CD4-positive, alpha-beta T cell (primary cell): ENCODE data around the gene RASGRF2. TPM values are rescaled to one million over a fixed set of nuclear protein-coding genes. Genes with fewer than 3 reads are reported as not detected.
A peak's percentile ranks its signal among the peaks of the same experiment; 100 is the strongest.

Experiments used
- ATAC-seq: fragments of 200-7000 bp; cut with Tn5 transposase; one replicate; pipeline ENCODE4 v1.10.0; 2022; ENCODE audit warnings: mild to moderate bottlenecking; ENCODE audit not compliant: poor library complexity
- CTCF ChIA-PET: fragments of 350-600 bp; sonication (Branson Sonifier 250); formaldehyde crosslinking; loops from one replicate; lab custom pipeline; 2021; ENCODE audit warnings: antibody characterized with exemption, inconsistent platforms; lab: Charles Lee
- POLR2A ChIA-PET: fragments of 350-600 bp; sonication (Branson Sonifier 250); formaldehyde crosslinking; loops from one replicate; lab custom pipeline; 2021; ENCODE audit warnings: antibody characterized with exemption, inconsistent platforms; lab: Charles Lee
- DNase-seq, 14 experiments: peaks; one replicate each; pipeline ENCODE4 v3.0.0-alpha.2; 2013 to 2020; ENCODE audit warnings: mixed read lengths in 2 of 14
- H3K27ac ChIP-seq, 2 donors: one replicate each; pipeline versions ENCODE4 v1.5.1 to v1.7.0; 2013; ENCODE audit warnings: low read length in 2 of 2, low read depth in 1 of 2, mild to moderate bottlenecking in 1 of 2
- H3K27me3 ChIP-seq, 2 experiments: 1 replicate in 1 of 2; 2 replicates in 1 of 2; pipeline versions ENCODE4 v1.6.1 to v1.7.0; 2013; ENCODE audit warnings: low read length in 2 of 2, control low read depth in 1 of 2, mild to moderate bottlenecking in 1 of 2, moderate library complexity in 1 of 2; ENCODE audit not compliant: insufficient read depth in 2 of 2, control insufficient read depth in 1 of 2
- H3K36me3 ChIP-seq: one replicate; pipeline ENCODE4 v1.6.1; 2013; ENCODE audit warnings: low read length, control low read depth; ENCODE audit not compliant: insufficient read depth
- H3K4me1 ChIP-seq: one replicate; pipeline ENCODE4 v1.6.1; 2013; ENCODE audit warnings: low read length, control low read depth; ENCODE audit not compliant: insufficient read depth
- H3K4me3 ChIP-seq: one replicate; pipeline ENCODE4 v1.5.1; 2013; ENCODE audit warnings: mild to moderate bottlenecking, low read length, moderate library complexity
- H3K9me3 ChIP-seq, 2 experiments: 1 replicate in 1 of 2; 2 replicates in 1 of 2; pipeline versions ENCODE4 v1.6.1 to v1.7.0; 2013; ENCODE audit warnings: low read length in 2 of 2, mild to moderate bottlenecking in 2 of 2, control low read depth in 1 of 2, moderate library complexity in 1 of 2; ENCODE audit not compliant: control insufficient read depth in 1 of 2, insufficient read depth in 1 of 2
- H3K27ac Mint-ChIP-seq: one replicate; pipeline ENCODE4 v1.8.0; 2020; ENCODE audit warnings: mixed read lengths
- H3K27me3 Mint-ChIP-seq: one replicate; pipeline ENCODE4 v1.8.0; 2021; ENCODE audit warnings: mixed read lengths
- H3K36me3 Mint-ChIP-seq: one replicate; pipeline ENCODE4 v1.8.0; 2021; ENCODE audit warnings: low read depth, mixed read lengths
- H3K4me1 Mint-ChIP-seq: one replicate; pipeline ENCODE4 v1.8.0; 2021; ENCODE audit warnings: low read depth, mixed read lengths
- H3K4me3 Mint-ChIP-seq: one replicate; pipeline ENCODE4 v1.8.0; 2020; ENCODE audit warnings: mild to moderate bottlenecking, mixed read lengths
- H3K9me3 Mint-ChIP-seq: one replicate; pipeline ENCODE4 v1.8.0; 2020; ENCODE audit warnings: mixed read lengths
- intact Hi-C, 2 experiments: fragments of 100-400 bp; cut with DNase I in 1 of 2; cut with micrococcal nuclease in 1 of 2; formaldehyde crosslinking; loops; one replicate each; pipeline versions ENCODE4 v1.15.1 to v1.9.0; 2023 to 2025; cut with DNase I, micrococcal nuclease
- total RNA-seq, 174 experiments: library from RNA in 2 of 174; stranded (reverse) in 2 of 174; gene quantifications; one replicate each; pipeline ENCODE4 v1.2.3 and lab custom pipeline; 2021 to 2026
- TF ChIP-seq, protein P1 (sequence below): fragments of 200-600 bp; IDR thresholded peaks from one replicate; pipeline ENCODE4 v1.8.0; 2022; ENCODE audit warnings: antibody characterized with exemption, mild to moderate bottlenecking

RASGRF2 gene
- total RNA-seq, 2 experiments from 2014 or later, result 21.9 to 24.9 TPM

DNA sequence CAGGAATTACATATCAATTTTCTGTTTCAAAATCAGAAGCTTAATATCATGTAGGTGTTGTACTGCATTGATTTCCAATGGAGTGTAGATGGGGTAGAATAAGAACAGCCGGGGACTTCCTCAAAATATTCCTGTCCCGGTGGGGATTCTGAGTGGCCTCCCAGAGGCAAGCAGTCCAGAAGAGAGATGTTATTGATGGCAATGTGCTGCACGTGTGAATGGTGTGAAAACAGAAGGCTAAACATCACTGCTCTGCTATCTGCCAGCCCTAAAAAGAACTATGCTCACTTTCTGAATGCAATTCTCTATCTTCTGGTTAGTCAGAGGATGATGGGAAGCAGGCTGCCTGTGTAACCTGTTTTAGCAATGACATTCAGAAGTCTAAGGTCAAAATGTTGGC lies 181.9 kb downstream of the RASGRF2 start:
- Mint-ChIP-seq H3K36me3 (peaks cover 77% of the 10 kb centered on the region), H3K9me3 (no peaks in the 10 kb centered on the region)
- no peaks in the 10 kb centered on the region for H3K27me3 ChIP-seq

DNA sequence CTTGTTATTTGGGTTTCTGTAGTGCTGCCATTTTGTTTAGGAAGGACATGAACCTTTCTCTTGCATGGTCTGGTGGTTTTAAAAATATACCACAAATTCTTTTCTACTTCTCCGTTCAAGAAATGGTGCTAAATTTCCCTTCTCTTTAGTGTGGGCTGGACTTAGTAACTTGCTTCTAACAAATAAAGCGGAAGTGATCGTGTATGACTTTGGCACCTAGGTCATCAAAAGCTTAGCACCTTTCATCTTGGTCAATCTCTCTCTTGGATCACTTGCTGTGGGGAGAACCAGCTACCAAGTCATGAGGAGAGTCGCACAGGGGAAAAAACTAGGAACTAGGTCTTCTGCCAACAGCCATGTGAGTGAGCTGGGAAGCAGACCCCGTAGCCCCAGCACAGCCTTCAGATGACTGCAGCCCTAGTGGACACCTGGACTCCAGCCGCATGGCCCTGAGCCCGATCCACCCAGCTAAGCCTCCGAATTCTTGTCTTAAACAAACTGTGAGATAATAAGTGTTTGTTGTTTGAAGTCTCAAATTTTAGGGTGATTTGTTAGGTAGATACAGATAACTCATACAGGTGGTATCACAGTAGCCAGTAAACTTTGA lies 185.3 kb downstream of the RASGRF2 start:
- Mint-ChIP-seq H3K4me1 (peaks cover 45% of the 10 kb centered on the region), H3K9me3 (no peaks in the 10 kb centered on the region), H3K4me3 (no peak overlapping the region), H3K27me3 (no peaks in the 10 kb centered on the region), H3K27ac (peak overlapping the region; percentile 59), H3K36me3 (peaks cover 61% of the 10 kb centered on the region)
- no peaks in the 10 kb centered on the region for H3K9me3 ChIP-seq
- no peaks in the 10 kb centered on the region for H3K36me3 ChIP-seq
- H3K27me3 ChIP-seq, result no peaks in the 10 kb centered on the region
- intact Hi-C loops, result no loop called here
- no peak for ATAC-seq
- DNase-seq, result no peak
- H3K4me1 ChIP-seq, result no peaks in the 10 kb centered on the region
- TF ChIP-seq, protein P1, sequence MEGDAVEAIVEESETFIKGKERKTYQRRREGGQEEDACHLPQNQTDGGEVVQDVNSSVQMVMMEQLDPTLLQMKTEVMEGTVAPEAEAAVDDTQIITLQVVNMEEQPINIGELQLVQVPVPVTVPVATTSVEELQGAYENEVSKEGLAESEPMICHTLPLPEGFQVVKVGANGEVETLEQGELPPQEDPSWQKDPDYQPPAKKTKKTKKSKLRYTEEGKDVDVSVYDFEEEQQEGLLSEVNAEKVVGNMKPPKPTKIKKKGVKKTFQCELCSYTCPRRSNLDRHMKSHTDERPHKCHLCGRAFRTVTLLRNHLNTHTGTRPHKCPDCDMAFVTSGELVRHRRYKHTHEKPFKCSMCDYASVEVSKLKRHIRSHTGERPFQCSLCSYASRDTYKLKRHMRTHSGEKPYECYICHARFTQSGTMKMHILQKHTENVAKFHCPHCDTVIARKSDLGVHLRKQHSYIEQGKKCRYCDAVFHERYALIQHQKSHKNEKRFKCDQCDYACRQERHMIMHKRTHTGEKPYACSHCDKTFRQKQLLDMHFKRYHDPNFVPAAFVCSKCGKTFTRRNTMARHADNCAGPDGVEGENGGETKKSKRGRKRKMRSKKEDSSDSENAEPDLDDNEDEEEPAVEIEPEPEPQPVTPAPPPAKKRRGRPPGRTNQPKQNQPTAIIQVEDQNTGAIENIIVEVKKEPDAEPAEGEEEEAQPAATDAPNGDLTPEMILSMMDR, result no peak
- ChIA-PET POLR2A (no interaction called here), CTCF (no interaction called here)
- no peak overlapping the region for H3K27ac ChIP-seq
- H3K4me3 ChIP-seq, result no peak overlapping the region

More for the DNA sequence above, 181.9 kb downstream of the RASGRF2 start:
- no peaks in the 10 kb centered on the region for H3K4me1 ChIP-seq
- TF ChIP-seq, protein P1, result no peak
- intact Hi-C loops, result no loop called here
- H3K36me3 ChIP-seq, result peaks cover 6% of the 10 kb centered on the region
- DNase-seq (no peak), ATAC-seq (no peak)
- Mint-ChIP-seq H3K4me3 (no peak overlapping the region), H3K27me3 (no peaks in the 10 kb centered on the region), H3K27ac (no peak overlapping the region), H3K4me1 (peaks cover 32% of the 10 kb centered on the region)
- no peak overlapping the region for H3K27ac ChIP-seq
- ChIA-PET POLR2A (no interaction called here), CTCF (no interaction called here)
- H3K9me3 ChIP-seq, result no peaks in the 10 kb centered on the region
- H3K4me3 ChIP-seq, result no peak overlapping the region

DNA sequence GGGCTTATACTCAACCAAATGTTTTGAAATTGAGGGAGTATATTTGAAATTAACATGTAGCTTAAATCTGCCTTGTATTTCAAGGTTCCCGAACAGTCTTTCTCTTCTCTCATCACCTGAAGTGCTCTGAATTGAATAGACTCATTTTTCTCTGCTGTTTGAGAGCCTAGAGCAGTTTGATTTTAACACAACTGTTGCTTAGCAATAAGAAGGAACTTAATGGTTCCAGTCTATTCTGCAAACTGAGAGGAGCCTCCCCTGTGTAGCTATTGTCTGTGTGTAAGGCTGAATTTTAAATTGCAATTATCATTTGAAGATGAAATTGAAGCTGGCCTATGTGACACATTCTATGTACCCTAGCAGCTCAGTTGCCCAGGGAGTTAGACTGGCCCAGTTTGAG lies 185.9 kb downstream of the RASGRF2 start:
- Histone ChIP-seq H3K27me3 (no peaks in the 10 kb centered on the region), H3K27ac (no peak overlapping the region), H3K4me1 (no peaks in the 10 kb centered on the region), H3K36me3 (no peaks in the 10 kb centered on the region), H3K4me3 (no peak overlapping the region), H3K9me3 (no peaks in the 10 kb centered on the region)
- H3K4me1 Mint-ChIP-seq, result peaks cover 45% of the 10 kb centered on the region
- intact Hi-C loops, result no loop called here
- ATAC-seq (no peak), DNase-seq (no peak)
- no peak overlapping the region for H3K4me3 Mint-ChIP-seq
- CTCF ChIA-PET, result no interaction called here
- H3K27ac Mint-ChIP-seq, result peak overlapping the region; percentile 59
- H3K36me3 Mint-ChIP-seq, result peaks cover 61% of the 10 kb centered on the region
- POLR2A ChIA-PET, result no interaction called here
- TF ChIP-seq, protein P1, result no peak
- H3K9me3 Mint-ChIP-seq, result no peaks in the 10 kb centered on the region
- H3K27me3 Mint-ChIP-seq, result no peaks in the 10 kb centered on the region
